Aorta (tissue), 5 donors: ENCODE data around the gene GCNT2. TPM values are rescaled to one million over a fixed set of nuclear protein-coding genes. Genes with fewer than 3 reads are reported as not detected.
A peak's percentile ranks its signal among the peaks of the same experiment; 100 is the strongest.
"Not testable (repeated sequence)": the region's sequence is repeated elsewhere in the genome, so short reads cannot be mapped to it uniquely, and the experiment has no call there.

Experiments
- ATAC-seq: fragments of 200-7000 bp; cut with Tn5 transposase; one replicate; pipeline ENCODE4 v1.9.1; 2022; ENCODE audit warnings: moderate library complexity; ENCODE audit not compliant: low FRiP score
- DNase-seq, 2 donors: peaks; one replicate each; pipeline ENCODE4 v3.0.0-alpha.2; 2020
- H3K27ac ChIP-seq, 2 donors: one replicate each; pipeline ENCODE4 v1.5.1; 2013; ENCODE audit warnings: low read length in 2 of 2, mild to moderate bottlenecking in 2 of 2, moderate library complexity in 2 of 2, control low read depth in 1 of 2, inconsistent platforms in 1 of 2, low read depth in 1 of 2
- H3K27me3 ChIP-seq, 2 donors: one replicate each; pipeline ENCODE4 v1.6.1; 2013; ENCODE audit warnings: control low read depth in 1 of 2, low read length in 1 of 2, mild to moderate bottlenecking in 1 of 2, moderate library complexity in 1 of 2; ENCODE audit not compliant: insufficient read depth in 2 of 2, control insufficient read depth in 1 of 2
- H3K36me3 ChIP-seq, 2 donors: one replicate each; pipeline ENCODE4 v1.6.1; 2013; ENCODE audit warnings: control low read depth in 1 of 2, low read length in 1 of 2, mild to moderate bottlenecking in 1 of 2; ENCODE audit not compliant: insufficient read depth in 2 of 2, control insufficient read depth in 1 of 2
- H3K4me1 ChIP-seq, 2 donors: one replicate each; pipeline ENCODE4 v1.6.1; 2013; ENCODE audit warnings: low read length in 2 of 2, control low read depth in 1 of 2, mild to moderate bottlenecking in 1 of 2, moderate library complexity in 1 of 2; ENCODE audit not compliant: insufficient read depth in 2 of 2, control insufficient read depth in 1 of 2
- H3K4me3 ChIP-seq, 2 donors: one replicate each; pipeline ENCODE4 v1.5.1; 2013; ENCODE audit warnings: low read length in 2 of 2, control low read depth in 1 of 2, mild to moderate bottlenecking in 1 of 2
- H3K9me3 ChIP-seq: one replicate; pipeline ENCODE4 v1.6.1; 2013; ENCODE audit warnings: mild to moderate bottlenecking, low read length; ENCODE audit not compliant: control insufficient read depth
- WGBS, 2 donors: extraction: QIAGEN DNeasy Blood & Tissue Kit; methylation state at CpG; one replicate each; pipeline ENCODE4 v1.1.7; 2013; 5-methylcytosine and 5-hydroxymethylcytosine counted together
- intact Hi-C, 2 donors: fragments of 100-400 bp; cut with DNase I; formaldehyde crosslinking; loops; one replicate each; pipeline versions ENCODE4 v1.14.2 to v1.15.0; 2022
- polyA plus RNA-seq, 2 donors: library from polyadenylated mRNA; stranded (reverse); fragments of 200-250 nt; gene quantifications; one replicate each; pipeline ENCODE4 v1.2.3, GENCODE V29; 2013
- total RNA-seq, 2 donors: library from RNA; stranded (reverse); fragmentation: NEBNext Ultra II Directional; extraction: Animal tissue kit (Norgen Biotek cat#: 25700); gene quantifications; one replicate each; pipeline ENCODE4 v1.2.1, GENCODE V29; 2021
- donor health status: healthy with polysubstance abuse.
- donor health status: Bipolar disorder and iron deficiency.
- donor health status: DM: no; HTN: no; CAD: no.
- donor health status: DM: no; HTN: no; CAD: no.
- donor health status: DM: yes; HTN: yes; CAD: no.

GCNT2 gene
- total and polyA plus RNA-seq, 4 donors = 3.4 to 18.6 (median 9.2) TPM

DNA sequence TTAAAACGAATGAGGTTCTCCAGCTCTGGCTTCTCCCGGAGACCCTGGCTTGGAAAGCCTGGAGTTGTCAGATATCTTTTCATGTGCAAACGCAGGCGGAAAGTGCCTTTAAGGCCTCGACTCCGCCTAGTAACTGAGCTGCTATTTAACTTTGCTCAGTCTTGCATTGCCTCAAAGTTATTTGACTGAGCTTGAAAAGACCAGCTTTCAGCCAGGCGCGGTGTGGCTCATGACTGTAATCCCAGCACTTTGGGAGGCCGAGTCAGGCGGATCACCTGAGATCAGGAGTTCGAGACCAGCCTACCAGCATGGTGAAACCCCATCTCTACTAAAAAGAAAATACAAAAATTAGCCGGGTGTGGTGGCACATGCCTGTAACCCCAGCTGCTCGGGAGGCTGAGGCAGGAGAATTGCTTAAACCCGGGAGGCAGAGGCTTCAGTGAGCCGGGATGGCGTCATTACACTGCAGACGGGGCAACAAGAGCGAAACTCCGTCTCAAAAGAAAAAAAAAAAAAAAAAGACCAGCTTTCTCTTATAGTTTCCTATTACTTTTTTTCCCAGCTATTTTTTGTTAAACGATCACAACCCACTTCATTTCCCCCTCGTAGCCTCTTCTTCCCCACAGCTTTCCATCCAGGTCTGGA, 1.9 kb downstream of the GCNT2 start:
- H3K36me3 ChIP-seq = no peaks in the 10 kb centered on the region
- peak in 1 of 2 donors; percentile 45 for DNase-seq
- H3K4me1 ChIP-seq = peaks cover 3 to 7% of the 10 kb centered on the region in 2 donors
- intact Hi-C loops = loop anchor here in 1 of 2 donors (5.0 kb wide), 1 partner anchor 34 kb away; no protein-coding TSS in a partner anchor
- peak overlapping the region; percentile 18 to 32 for H3K27ac ChIP-seq
- 66 to 68% methylated on average over 21 of the region's 21 CpGs for WGBS, 2 donors
- H3K27me3 ChIP-seq = no peaks in the 10 kb centered on the region
- ATAC-seq = no peak
- H3K4me3 ChIP-seq = no peak overlapping the region
- no peaks in the 10 kb centered on the region for H3K9me3 ChIP-seq

DNA sequence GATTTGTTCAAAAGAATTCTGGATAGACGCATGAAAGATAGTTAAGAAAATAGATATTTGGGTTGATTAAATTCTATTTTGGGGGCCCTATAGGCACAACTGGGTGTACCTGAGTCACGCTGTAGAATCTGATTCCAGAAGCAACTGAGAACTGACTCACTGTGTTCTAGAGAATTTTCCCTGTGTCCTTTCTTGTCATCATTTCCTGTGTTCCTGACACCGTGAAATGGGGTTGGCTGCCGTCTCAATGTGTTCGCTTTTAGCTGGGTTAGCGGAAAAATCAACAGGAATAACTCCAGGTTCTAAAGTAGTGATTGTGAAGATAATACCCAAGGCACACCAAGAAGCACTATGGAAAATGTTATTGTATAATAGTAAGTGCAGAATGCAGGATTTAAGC, 5.0 kb downstream of the GCNT2 start:
- Histone ChIP-seq H3K36me3 (no peaks in the 10 kb centered on the region), H3K27me3 (no peaks in the 10 kb centered on the region), H3K4me1 (peaks cover 0 to 2% of the 10 kb centered on the region in 2 donors), H3K27ac (no peak overlapping the region), H3K9me3 (no peaks in the 10 kb centered on the region), H3K4me3 (no peak overlapping the region)
- WGBS, 2 donors = 76 to 81% methylated on average over 6 of the region's 6 CpGs
- DNase-seq (no peak), ATAC-seq (no peak)
- intact Hi-C loops = no loop called here

DNA sequence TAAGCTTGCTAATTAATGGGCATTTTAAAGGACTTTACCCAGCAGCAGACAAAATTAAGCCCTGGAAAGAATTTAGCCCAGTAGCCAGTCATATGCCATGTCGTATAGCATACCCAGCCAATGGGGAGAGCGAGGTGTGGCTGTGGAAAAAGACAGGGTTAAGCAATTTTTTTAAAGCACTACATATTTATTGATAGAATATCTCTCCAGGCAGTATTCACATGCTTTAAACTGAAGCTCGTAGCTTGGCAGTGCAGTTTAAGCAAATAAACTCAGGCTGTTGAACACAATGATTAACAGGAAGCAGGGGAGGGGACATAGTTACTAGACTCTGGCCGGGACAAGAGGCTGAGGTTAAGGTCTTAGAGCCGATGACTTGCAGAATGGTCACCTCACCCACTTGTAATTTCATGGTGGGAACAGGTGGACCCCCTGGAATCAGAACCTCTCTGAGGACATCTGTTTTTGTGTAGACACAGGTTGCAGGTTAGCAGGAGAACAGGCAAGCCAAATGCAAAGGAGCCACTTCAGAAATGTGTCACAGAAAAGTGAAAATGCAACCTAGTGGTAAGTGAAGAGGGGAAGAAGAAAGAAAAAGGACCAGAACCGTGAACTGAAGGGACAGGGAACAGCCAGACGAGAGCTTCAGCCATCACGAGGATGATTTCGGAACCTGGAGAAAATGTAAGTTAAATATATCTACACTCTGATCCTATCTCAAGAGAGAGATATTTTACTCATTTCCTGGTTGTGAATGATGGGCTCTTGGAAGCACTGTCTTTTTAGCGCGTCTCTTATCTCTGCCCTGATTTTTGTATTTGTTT, 7.2 kb downstream of the GCNT2 start:
- 11 to 15% methylated on average over 11 of the region's 11 CpGs for WGBS, 2 donors
- Histone ChIP-seq H3K27me3 (no peaks in the 10 kb centered on the region), H3K4me1 (peaks cover 0 to 2% of the 10 kb centered on the region in 2 donors), H3K36me3 (no peaks in the 10 kb centered on the region), H3K27ac (peak overlapping the region; percentile 97 to 100), H3K9me3 (no peaks in the 10 kb centered on the region), H3K4me3 (peak overlapping the region; percentile 90 to 92)
- peak; percentile 66 for ATAC-seq
- intact Hi-C loops = no loop called here
- DNase-seq = no peak

DNA sequence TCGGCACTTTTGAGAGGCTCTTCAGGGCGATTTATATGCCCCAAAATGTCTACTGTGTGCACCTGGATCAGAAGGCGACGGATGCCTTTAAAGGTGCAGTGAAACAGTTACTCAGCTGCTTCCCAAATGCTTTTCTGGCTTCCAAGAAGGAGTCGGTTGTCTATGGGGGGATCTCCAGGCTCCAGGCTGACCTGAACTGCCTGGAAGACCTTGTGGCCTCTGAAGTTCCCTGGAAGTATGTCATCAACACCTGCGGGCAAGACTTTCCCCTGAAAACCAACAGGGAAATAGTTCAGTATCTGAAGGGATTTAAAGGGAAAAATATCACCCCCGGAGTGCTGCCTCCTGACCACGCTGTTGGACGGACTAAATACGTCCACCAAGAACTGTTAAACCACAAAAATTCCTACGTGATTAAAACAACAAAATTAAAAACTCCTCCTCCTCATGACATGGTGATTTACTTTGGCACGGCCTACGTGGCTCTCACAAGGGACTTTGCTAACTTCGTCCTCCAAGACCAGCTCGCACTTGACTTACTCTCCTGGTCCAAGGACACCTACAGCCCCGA, 8.2 kb downstream of the GCNT2 start:
- intact Hi-C loops = no loop called here
- DNase-seq = no peak
- Histone ChIP-seq H3K27me3 (no peaks in the 10 kb centered on the region), H3K36me3 (no peaks in the 10 kb centered on the region), H3K9me3 (no peaks in the 10 kb centered on the region), H3K4me3 (peak overlapping the region; percentile 90 to 92), H3K4me1 (peaks cover 0 to 2% of the 10 kb centered on the region in 2 donors), H3K27ac (peak overlapping the region; percentile 97 to 100)
- WGBS, 2 donors = 19% methylated on average over 16 of the region's 16 CpGs
- peak; percentile 19 for ATAC-seq

DNA sequence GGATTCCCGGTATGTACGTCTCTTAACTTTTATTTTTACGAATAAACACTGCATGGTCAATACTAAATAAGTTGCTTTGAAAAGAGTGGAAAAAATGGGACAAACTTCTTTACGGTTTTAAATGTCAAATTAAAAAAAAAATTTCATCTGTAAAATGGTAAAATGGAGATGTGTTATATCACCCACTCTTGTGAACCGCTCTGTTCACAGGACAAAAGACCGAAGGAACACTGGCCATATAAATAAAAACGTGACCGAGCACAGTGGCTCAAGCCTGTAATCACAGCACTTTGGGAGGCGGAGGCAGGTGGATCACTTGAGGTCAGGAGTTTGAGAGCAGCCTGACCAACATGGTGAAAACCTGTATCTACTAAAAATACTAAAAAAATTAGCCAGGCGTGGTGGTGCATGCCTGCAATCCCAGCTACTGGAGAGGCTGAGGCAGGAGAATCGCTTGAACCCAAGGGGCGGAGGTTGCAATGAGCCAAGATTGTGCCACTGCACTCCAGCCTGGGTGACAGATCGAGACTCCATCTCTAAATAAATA, 8.8 kb downstream of the GCNT2 start:
- H3K36me3 ChIP-seq, H3K9me3 ChIP-seq, DNase-seq, intact Hi-C loops, H3K27me3 ChIP-seq, H3K4me1 ChIP-seq, ATAC-seq: not testable (repeated sequence)
- Histone ChIP-seq H3K27ac (peak overlapping the region; percentile 97 to 100), H3K4me3 (peak overlapping the region; percentile 90 to 92)
- WGBS, 2 donors = 57 to 64% methylated on average over 13 of the region's 13 CpGs

DNA sequence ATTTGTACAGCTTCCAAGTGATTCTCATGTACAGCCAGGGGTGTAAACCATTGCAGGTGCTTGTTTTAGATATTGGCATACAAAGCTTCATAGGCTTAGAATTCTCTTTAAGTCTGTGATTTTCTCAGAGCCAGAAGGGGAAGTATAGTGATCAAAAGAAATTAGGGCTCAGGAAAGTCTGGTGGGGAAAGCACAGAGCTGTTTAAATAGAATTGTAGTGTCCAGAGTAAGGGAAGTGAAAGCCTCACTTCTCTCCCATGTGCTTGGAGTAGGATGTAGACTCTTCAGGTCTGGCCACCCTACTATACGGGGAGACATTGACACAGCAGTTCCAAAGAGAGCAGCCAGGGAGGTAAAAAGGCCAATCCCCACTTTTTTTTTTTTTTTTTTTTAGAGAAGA, 10.4 kb downstream of the GCNT2 start:
- Histone ChIP-seq H3K4me1 (peaks cover 0 to 11% of the 10 kb centered on the region in 2 donors), H3K27ac (peak overlapping the region; percentile 41 to 78), H3K9me3 (no peaks in the 10 kb centered on the region), H3K4me3 (peak overlapping the region; percentile 50 to 62), H3K27me3 (no peaks in the 10 kb centered on the region), H3K36me3 (no peaks in the 10 kb centered on the region)
- ATAC-seq = no peak
- 30 to 34% methylated on average over 1 of the region's 1 CpG for WGBS, 2 donors
- intact Hi-C loops = no loop called here
- DNase-seq = no peak

DNA sequence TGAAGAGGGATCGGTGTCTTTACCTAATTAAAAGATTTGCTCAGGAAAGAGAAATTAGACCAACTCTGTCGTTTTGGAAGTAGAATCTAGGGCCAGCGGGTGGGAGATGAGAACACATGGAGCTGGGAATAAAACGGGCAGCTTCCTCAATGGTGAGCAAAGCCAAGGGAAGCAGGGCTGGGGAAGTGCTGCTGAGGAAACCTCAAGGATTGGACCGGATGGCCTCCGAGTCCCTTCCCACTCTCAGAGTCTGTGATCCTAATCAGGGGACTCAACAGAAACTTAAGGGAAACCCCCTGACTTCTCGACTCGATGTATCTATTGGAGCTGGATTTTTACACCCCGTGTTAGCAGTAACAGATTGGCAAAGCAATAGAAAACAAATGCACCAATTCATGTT, 10.8 kb downstream of the GCNT2 start:
- ATAC-seq = no peak
- intact Hi-C loops = no loop called here
- no peaks in the 10 kb centered on the region for H3K27me3 ChIP-seq
- peak overlapping the region; percentile 50 to 62 for H3K4me3 ChIP-seq
- H3K4me1 ChIP-seq = peaks cover 0 to 11% of the 10 kb centered on the region in 2 donors
- H3K36me3 ChIP-seq = no peaks in the 10 kb centered on the region
- no peaks in the 10 kb centered on the region for H3K9me3 ChIP-seq
- peak overlapping the region; percentile 23 to 78 for H3K27ac ChIP-seq
- no peak for DNase-seq
- WGBS, 2 donors = 37 to 47% methylated on average over 9 of the region's 9 CpGs

DNA sequence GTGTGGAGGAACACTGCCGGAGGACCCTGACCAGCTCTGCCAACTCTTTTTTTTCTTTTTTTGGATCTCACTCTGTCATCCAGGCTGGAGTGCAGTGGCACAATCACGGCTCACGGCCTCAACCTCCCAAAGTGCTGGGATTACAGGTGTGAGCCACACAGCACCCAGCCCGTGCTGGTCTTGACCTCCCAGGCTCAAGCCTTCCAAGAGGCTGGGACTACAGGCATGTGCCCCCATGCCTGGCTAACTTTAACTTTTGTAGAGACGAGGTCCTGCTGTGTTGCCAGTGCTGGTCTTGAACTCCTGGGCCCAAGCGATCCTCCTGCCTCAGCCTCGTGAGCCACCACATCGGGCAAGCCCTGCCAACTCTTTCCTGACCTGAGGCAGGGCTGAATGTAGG, 11.2 kb downstream of the GCNT2 start:
- WGBS, 2 donors = 50 to 54% methylated on average over 8 of the region's 8 CpGs
- Histone ChIP-seq H3K4me3 (peak overlapping the region; percentile 50 to 62), H3K36me3 (no peaks in the 10 kb centered on the region), H3K27me3 (no peaks in the 10 kb centered on the region), H3K27ac (peak overlapping the region in 1 of 2 donors; percentile 23), H3K4me1 (peaks cover 0 to 11% of the 10 kb centered on the region in 2 donors), H3K9me3 (no peaks in the 10 kb centered on the region)
- no peak for ATAC-seq
- no peak for DNase-seq
- intact Hi-C loops = no loop called here
